Adrenal gland (tissue), 5 donors: ENCODE measurements around the gene CABCOCO1.

ENCODE experiments used
- CTCF ChIP-seq, 6 experiments: fragments of 450-650 bp in 4 of 6; fragments of 200-600 bp in 2 of 6; sonication (generic) in 1 of 6; IDR thresholded peaks; 1 replicate in 5 of 6; 2 replicates in 1 of 6; pipeline versions ENCODE4 v1.5.1 to v1.8.0; 2016 to 2021; ENCODE audit warnings: antibody characterized with exemption in 6 of 6, mild to moderate bottlenecking in 2 of 6, moderate library complexity in 1 of 6
- POLR2A ChIP-seq, 2 donors: fragments of 450-650 bp; IDR thresholded peaks; one replicate each; pipeline ENCODE4 v1.6.1; 2017; ENCODE audit warnings: antibody characterized with exemption in 2 of 2, mild to moderate bottlenecking in 2 of 2, moderate library complexity in 1 of 2
- donor health status: DM: no; HTN: no; CAD: no.

GRCh38 chr10:61774031-61774430 lies 111.3 kb downstream of the CABCOCO1 start:
- TF ChIP-seq CTCF (IDR thresholded peaks at IDR 0.05): no peak
- TF ChIP-seq POLR2A (IDR thresholded peaks at IDR 0.05): no peak
